ENCODE results near the gene PKP3.
A peak's percentile ranks its signal among the peaks of the same experiment; 100 is the strongest.

PKP3 gene

GRCh38 chr11:449889-450808, 56.1 kb downstream of the PKP3 start, which contains the start of gene PTDSS2:
PTDSS2 (plus strand) TSS chr11:450279; CDS start chr11:450456, 177 bp downstream.
- peak; percentile 91 to 94 for DNase-seq

- DNase-seq = peak; percentile 17 to 42
These were observed 56.9 kb downstream of the PKP3 start for GRCh38 chr11:450809-451451.

- no peak for DNase-seq
These were observed 57.7 kb downstream of the PKP3 start for GRCh38 chr11:451738-452137.

GRCh38 chr11:452203-452744, 58.3 kb downstream of the PKP3 start:
- DNase-seq = no peak

GRCh38 chr11:452916-453527, 59.0 kb downstream of the PKP3 start:
- DNase-seq = no peak

GRCh38 chr11:453564-453963, 59.6 kb downstream of the PKP3 start:
- no peak for DNase-seq

- no peak for DNase-seq
These were observed 60.0 kb downstream of the PKP3 start for GRCh38 chr11:454043-454442.

Measured in inflammatory macrophage (primary cell).